SK-N-SH (cell line): ENCODE measurements around the gene ADAD1. TPM values are rescaled to one million over a fixed set of nuclear protein-coding genes. Genes with fewer than 3 reads are reported as not detected.

Experiments used
- CTCF ChIA-PET: fragments of 300-600, 350-600 bp; formaldehyde crosslinking; extraction: SDS; loops from one replicate; lab custom pipeline; 2021; lab: Yijun Ruan, JAX
- POLR2A ChIA-PET: fragments of 350-600 bp; sonication (Branson Sonifier 250); formaldehyde crosslinking; extraction: SDS; loops from one replicate; lab custom pipeline; 2020; ENCODE audit warnings: antibody characterized with exemption, inconsistent platforms; lab: Yijun Ruan, JAX
- DNase-seq: peaks from one replicate; pipeline ENCODE4 v3.0.0; 2012
- H2AFZ ChIP-seq: fragments of 200-600 bp; sonication (generic); 2 replicates; pipeline ENCODE4 v1.8.1; 2016; ENCODE audit warnings: antibody characterized with exemption, mild to moderate bottlenecking, low read depth
- H3F3A ChIP-seq: fragments of 200-600 bp; sonication (generic); replicated peaks from 2 replicates; pipeline ENCODE3; 2016; ENCODE audit warnings: antibody characterized with exemption, mild to moderate bottlenecking; ENCODE audit not compliant: insufficient read depth
- H3K27ac ChIP-seq, 2 experiments: fragments of 200-500 bp in 1 of 2; fragments of 200-600 bp in 1 of 2; sonication (Bioruptor generic) in 1 of 2; sonication (generic), shearing (Covaris generic) in 1 of 2; 2 replicates each; pipeline versions ENCODE4 v1.5.1 to v1.6.1; 2014 to 2016; ENCODE audit warnings: low read depth in 2 of 2, inconsistent platforms in 1 of 2, low read length in 1 of 2, mild to moderate bottlenecking in 1 of 2, mixed read lengths in 1 of 2
- H3K27me3 ChIP-seq: fragments of 200-600 bp; sonication (generic), shearing (Covaris generic); 2 replicates; pipeline ENCODE4 v1.6.1; 2016; ENCODE audit warnings: mixed run types; ENCODE audit not compliant: insufficient read depth
- H3K36me3 ChIP-seq, 2 experiments: fragments of 200-500 bp in 1 of 2; fragments of 200-600 bp in 1 of 2; sonication (Bioruptor generic) in 1 of 2; sonication (generic) in 1 of 2; replicated peaks in 1 of 2; 2 replicates each; pipeline versions ENCODE3 to v1.5.1; 2014 to 2016; ENCODE audit warnings: low read length in 1 of 2, mild to moderate bottlenecking in 1 of 2; ENCODE audit not compliant: insufficient read depth in 2 of 2, control insufficient read depth in 1 of 2
- H3K4me1 ChIP-seq, 2 experiments: fragments of 200-500 bp in 1 of 2; fragments of 200-600 bp in 1 of 2; sonication (Bioruptor generic) in 1 of 2; sonication (generic), shearing (Covaris generic) in 1 of 2; 2 replicates each; pipeline versions ENCODE4 v1.5.1 to v1.6.1; 2014 to 2016; ENCODE audit warnings: low read depth in 1 of 2, low read length in 1 of 2, mixed run types in 1 of 2; ENCODE audit not compliant: insufficient read depth in 2 of 2, control insufficient read depth in 1 of 2
- H3K4me2 ChIP-seq: fragments of 200-600 bp; sonication (generic), shearing (Covaris generic); 2 replicates; pipeline ENCODE4 v1.6.1; 2017; ENCODE audit warnings: mixed run types
- H3K4me3 ChIP-seq, 2 experiments: fragments of 200-500 bp in 1 of 2; fragments of 200-600 bp in 1 of 2; sonication (Bioruptor generic) in 1 of 2; sonication (generic), shearing (Covaris generic) in 1 of 2; 2 replicates each; pipeline versions ENCODE4 v1.5.1 to v1.8.1; 2014 to 2016; ENCODE audit warnings: low read depth in 2 of 2, inconsistent platforms in 1 of 2, low read length in 1 of 2, mild to moderate bottlenecking in 1 of 2, mixed read lengths in 1 of 2, moderate library complexity in 1 of 2
- H3K79me2 ChIP-seq: fragments of 200-600 bp; sonication (generic); 2 replicates; pipeline ENCODE4 v1.8.1; 2017; ENCODE audit warnings: mild to moderate bottlenecking; ENCODE audit not compliant: insufficient read depth
- H3K9ac ChIP-seq: fragments of 200-600 bp; sonication (generic); 2 replicates; pipeline ENCODE4 v1.6.1; 2017; ENCODE audit warnings: mixed run types
- H3K9me2 ChIP-seq: fragments of 200-600 bp; sonication (generic); 2 replicates; pipeline ENCODE4 v1.6.1; 2017; ENCODE audit warnings: mixed run types
- H3K9me3 ChIP-seq: fragments of 200-600 bp; sonication (generic); 2 replicates; pipeline ENCODE4 v1.6.1; 2017; ENCODE audit warnings: mixed run types, mild to moderate bottlenecking, moderate library complexity
- H4K20me1 ChIP-seq: fragments of 200-600 bp; sonication (generic); 2 replicates; pipeline ENCODE4 v1.6.1; 2017; ENCODE audit warnings: mild to moderate bottlenecking, mixed run types; ENCODE audit not compliant: insufficient read depth
- CTCF ChIP-seq: fragments of 200-600 bp; sonication (generic); IDR thresholded peaks from 2 replicates; pipeline ENCODE4 v1.6.1; 2017; ENCODE audit warnings: antibody characterized with exemption, mild to moderate bottlenecking, moderate library complexity
- EZH2phosphoT487 ChIP-seq: fragments of 200-600 bp; sonication (generic); IDR thresholded peaks from 2 replicates; pipeline ENCODE4 v1.6.1; 2017; ENCODE audit warnings: low read depth, mixed run types, mild to moderate bottlenecking, antibody characterized with exemption, moderate library complexity, borderline replicate concordance
- FOXM1 ChIP-seq: IDR thresholded peaks from 2 replicates; pipeline ENCODE4 v1.4.0; 2012; ENCODE audit warnings: low read depth, mild to moderate bottlenecking
- MAX ChIP-seq: IDR thresholded peaks from 2 replicates; pipeline ENCODE4 v1.4.0; 2012; ENCODE audit warnings: low read depth
- MEF2A ChIP-seq: IDR thresholded peaks from 2 replicates; pipeline ENCODE4 v1.4.0; 2012; ENCODE audit warnings: low read depth, borderline replicate concordance
- NFIC ChIP-seq: IDR thresholded peaks from 2 replicates; pipeline ENCODE4 v1.4.0; 2012; ENCODE audit warnings: borderline replicate concordance
- NRF1 ChIP-seq: IDR thresholded peaks from 2 replicates; pipeline ENCODE4 v1.6.1; 2012; ENCODE audit warnings: low read depth, mild to moderate bottlenecking, low read length
- PBX3 ChIP-seq: IDR thresholded peaks from 2 replicates; pipeline ENCODE4; 2012
- POLR2AphosphoS5 ChIP-seq: IDR thresholded peaks from 2 replicates; pipeline ENCODE4 v1.6.1; 2012; ENCODE audit warnings: low read depth, low read length
- RCOR1 ChIP-seq: fragments of 150-350 bp; IDR thresholded peaks from 2 replicates; pipeline ENCODE4 v1.6.1; 2017; ENCODE audit warnings: antibody characterized with exemption, low read length
- REST ChIP-seq: IDR thresholded peaks from 2 replicates; pipeline ENCODE4 v1.6.1; 2012; ENCODE audit warnings: mild to moderate bottlenecking, low read depth, low read length, moderate library complexity
- SMC3 ChIP-seq: IDR thresholded peaks from 2 replicates; pipeline ENCODE4 v1.6.1; 2012; ENCODE audit warnings: low read depth, low read length, improper control_type of control experiment
- USF1 ChIP-seq: IDR thresholded peaks from 2 replicates; pipeline ENCODE4 v1.4.0; 2012; ENCODE audit warnings: low read depth, borderline replicate concordance
- WGBS: methylation state at CpG from one replicate; pipeline ENCODE4 v1.1.6; 2017; ENCODE audit warnings: low lambda C conversion rate; 5-methylcytosine and 5-hydroxymethylcytosine counted together
- polyA plus RNA-seq, 3 experiments: library from polyadenylated mRNA; depleted of rRNA; stranded (reverse); fragments of >200 nt; gene quantifications; 2 replicates each; pipeline ENCODE4 v1.2.3, GENCODE V29; 2012

Gene ADAD1
- polyA plus RNA-seq, 1 of the 3 experiments (the other 2 are of a cell fraction) = not detected

- H3K4me2 ChIP-seq = no peak overlapping the region
- H3K9me2 ChIP-seq = no peaks in the 10 kb centered on the region
- no peaks in the 10 kb centered on the region for H4K20me1 ChIP-seq
- H3K9me3 ChIP-seq = no peaks in the 10 kb centered on the region
- no peaks in the 10 kb centered on the region for H3K36me3 ChIP-seq
- H3F3A ChIP-seq = no peaks in the 10 kb centered on the region
- H3K27ac ChIP-seq = no peak overlapping the region
- H3K9ac ChIP-seq = no peak overlapping the region
- POLR2A ChIA-PET = no interaction called here
- DNase-seq = no peak
- no peak overlapping the region for H2AFZ ChIP-seq
- TF ChIP-seq FOXM1 (no peak), EZH2phosphoT487 (no peak), USF1 (no peak), REST (no peak), POLR2AphosphoS5 (no peak), NRF1 (no peak), MEF2A (no peak), RCOR1 (no peak), PBX3 (no peak), CTCF (no peak), SMC3 (no peak), MAX (no peak), NFIC (no peak)
- CTCF ChIA-PET = interaction anchor here (1.0 kb wide), 1 partner anchor 94 kb away, joined by 4 read pairs; no protein-coding TSS in a partner anchor
- no peak overlapping the region for H3K4me3 ChIP-seq
- H3K27me3 ChIP-seq = no peaks in the 10 kb centered on the region; the same call in 1 of the 2 replicates
- H3K4me1 ChIP-seq = no peaks in the 10 kb centered on the region
- H3K79me2 ChIP-seq = no peaks in the 10 kb centered on the region
- WGBS = 3% methylated on average over 2 of the region's 2 CpGs
These were observed 5.4 kb downstream of the ADAD1 start for GRCh38 chr4:122384245-122384644.
